ENCODE data around the gene DDX41.

The DDX41 gene

GRCh38 chr5:177484902-177485549 is 31.7 kb downstream of the DDX41 start:
- DNase-seq (ENCODE audit: low read depth in 2 of 2, low spot score in 1 of 2), result no peak

- no peak for DNase-seq (ENCODE audit: low read depth in 2 of 2, low spot score in 1 of 2)
Observed at GRCh38 chr5:177483994-177484901, 32.5 kb downstream of the DDX41 start.

DNA sequence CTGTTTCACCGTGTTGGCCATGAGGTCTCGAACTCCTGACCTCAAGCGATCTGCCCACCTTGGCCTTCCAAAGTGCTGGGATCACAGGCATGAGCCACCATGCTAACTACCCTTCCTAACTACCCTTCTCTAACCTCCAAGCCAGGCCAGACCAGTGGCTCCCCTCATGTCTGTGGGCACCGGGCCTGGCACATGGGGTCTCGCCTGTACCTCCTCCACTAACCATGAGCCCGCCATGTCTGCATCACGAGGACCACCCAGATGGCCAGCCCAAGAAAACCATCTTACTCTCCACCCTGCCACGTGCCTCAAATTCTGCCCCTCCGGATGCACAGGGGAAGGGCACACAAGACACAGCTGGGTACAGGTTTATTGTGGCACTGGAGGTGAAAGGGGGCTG is 33.7 kb downstream of the DDX41 start:
- DNase-seq (ENCODE audit: low read depth in 2 of 2, low spot score in 1 of 2), result no peak

DNA sequence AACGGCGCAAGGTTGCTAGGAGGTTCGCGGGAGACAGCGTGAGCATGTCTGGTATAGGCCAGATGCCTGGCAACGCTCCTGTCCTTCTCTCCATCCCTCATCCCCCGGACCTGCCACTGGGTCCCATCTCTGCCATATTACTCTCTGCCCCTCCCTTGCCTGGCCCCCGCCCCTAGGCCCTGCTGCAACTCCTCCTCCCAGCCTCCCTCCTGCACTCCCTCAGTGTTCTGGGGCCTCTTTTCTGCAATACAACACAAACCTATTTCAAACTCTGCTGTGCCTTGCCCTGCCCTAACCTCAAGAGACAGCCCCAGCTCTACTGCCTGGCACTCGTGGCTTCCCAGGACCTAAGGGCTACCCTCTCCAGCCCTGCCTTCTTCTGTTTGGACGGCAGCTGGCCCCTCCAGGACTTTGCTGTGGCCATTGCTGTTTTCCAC is 34.4 kb downstream of the DDX41 start:
- no peak for DNase-seq (ENCODE audit: low read depth in 2 of 2, low spot score in 1 of 2)

DNA sequence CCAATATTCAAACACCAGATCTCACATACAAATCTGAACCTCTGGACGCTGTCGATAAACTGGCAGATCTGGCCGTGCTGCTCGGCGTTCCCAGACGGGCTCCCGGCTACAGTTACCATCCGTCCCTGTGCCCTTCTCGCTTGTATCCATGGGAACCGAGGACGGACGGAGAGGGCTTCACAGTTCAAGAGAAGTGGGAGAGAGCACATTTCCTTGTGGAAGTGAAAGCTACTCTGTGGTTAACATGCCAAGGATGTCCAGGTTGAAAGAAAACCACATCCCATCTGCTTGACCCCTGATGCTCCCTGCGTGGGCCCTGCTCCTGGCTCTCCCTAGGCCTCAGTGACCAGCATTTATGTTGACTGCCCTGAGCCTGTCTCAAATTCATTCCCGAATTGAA is 37.0 kb downstream of the DDX41 start:
- no peak for DNase-seq (ENCODE audit: low read depth in 2 of 2, low spot score in 1 of 2)

DNA sequence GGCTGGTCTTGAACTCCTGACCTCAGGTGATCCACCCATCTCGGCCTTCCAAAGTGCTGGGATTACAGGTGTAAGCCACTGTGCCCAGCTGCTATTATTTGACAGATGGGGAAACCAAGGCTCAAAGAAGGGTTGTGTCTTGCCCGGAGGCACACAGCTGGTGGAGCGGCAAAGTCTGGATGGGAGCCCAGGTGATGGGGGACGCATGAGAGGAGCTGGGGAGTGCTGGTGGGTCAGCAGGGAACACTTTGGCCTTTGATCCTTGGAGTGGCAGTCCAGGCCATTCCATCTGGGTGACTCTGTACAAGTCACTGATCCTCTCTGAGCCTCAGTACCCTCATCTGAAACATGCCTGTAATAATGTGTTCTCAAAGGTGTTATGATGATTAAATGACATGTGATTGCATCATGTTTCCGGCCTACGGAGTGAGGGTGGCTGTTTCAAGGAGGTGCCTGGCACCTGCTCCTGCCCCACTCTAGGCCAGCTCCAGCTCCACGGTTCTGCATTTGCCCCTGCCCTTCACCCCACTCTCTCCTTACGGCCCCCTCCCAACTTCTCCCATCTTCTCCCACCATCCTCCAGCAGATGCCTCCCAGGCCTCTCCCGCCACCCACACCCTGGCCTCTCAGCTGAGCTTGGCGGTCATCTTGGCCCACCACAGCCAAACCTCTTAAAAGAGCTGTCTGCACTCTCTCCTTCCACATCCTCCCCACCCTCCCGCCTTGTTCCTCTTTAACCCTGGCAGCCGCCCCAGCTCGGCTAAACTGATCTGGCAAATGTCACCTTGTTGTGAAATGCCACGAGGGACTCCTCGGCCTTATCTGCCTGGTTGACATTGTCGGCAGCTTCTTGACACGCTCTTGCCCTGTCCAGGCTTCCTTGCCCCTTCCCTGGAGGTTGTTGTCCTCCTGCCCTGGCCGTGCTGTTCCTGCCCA is 37.8 kb downstream of the DDX41 start:
- no peak for DNase-seq (ENCODE audit: low read depth in 2 of 2, low spot score in 1 of 2)

GRCh38 chr5:177477701-177478477 is 38.9 kb downstream of the DDX41 start:
- no peak for DNase-seq (ENCODE audit: low read depth in 2 of 2, low spot score in 1 of 2)

GRCh38 chr5:177476531-177477233 is 40.1 kb downstream of the DDX41 start:
- DNase-seq (ENCODE audit: low read depth in 2 of 2, low spot score in 1 of 2), result no peak

GRCh38 chr5:177475563-177476427 is 41.0 kb downstream of the DDX41 start:
- no peak for DNase-seq (ENCODE audit: low read depth in 2 of 2, low spot score in 1 of 2)

DNA sequence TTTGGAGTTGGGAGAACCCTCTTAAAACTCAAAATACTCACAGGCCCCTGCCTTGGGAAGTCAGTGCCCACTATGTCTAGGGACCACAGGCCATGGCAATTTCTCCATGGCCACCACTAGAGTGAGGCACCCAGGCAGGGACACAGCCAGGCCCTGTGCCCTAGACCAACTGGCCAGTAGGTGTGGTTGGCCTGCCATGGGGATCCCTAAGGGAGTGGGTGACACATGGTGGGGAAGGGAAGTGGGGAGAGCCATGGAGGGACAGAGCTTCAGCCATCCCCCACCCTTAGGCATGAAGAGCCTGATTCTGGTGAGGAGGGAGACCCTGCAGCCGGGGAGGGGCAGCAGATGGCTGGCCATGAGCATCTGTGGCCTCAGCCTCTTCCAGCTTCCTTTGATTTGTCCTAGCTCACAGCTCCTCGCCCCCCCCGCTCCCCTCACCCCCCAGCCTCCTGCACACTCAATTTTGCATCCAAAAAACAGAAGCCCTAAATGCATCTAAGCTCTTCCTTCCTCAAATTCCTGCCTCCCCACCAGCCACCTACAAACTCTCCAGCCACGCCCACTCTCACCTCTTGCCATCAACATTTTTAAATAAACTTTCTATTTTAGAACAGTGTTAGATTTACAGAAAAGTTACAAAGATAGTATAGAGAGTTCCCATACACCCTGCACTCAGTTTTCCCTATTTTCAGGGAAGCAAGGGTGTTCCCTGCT is 41.8 kb downstream of the DDX41 start:
- no peak for DNase-seq (ENCODE audit: low read depth in 2 of 2, low spot score in 1 of 2)

- no peak for DNase-seq (ENCODE audit: low read depth in 2 of 2, low spot score in 1 of 2)
Observed at GRCh38 chr5:177474002-177474476, 42.7 kb downstream of the DDX41 start.

DNA sequence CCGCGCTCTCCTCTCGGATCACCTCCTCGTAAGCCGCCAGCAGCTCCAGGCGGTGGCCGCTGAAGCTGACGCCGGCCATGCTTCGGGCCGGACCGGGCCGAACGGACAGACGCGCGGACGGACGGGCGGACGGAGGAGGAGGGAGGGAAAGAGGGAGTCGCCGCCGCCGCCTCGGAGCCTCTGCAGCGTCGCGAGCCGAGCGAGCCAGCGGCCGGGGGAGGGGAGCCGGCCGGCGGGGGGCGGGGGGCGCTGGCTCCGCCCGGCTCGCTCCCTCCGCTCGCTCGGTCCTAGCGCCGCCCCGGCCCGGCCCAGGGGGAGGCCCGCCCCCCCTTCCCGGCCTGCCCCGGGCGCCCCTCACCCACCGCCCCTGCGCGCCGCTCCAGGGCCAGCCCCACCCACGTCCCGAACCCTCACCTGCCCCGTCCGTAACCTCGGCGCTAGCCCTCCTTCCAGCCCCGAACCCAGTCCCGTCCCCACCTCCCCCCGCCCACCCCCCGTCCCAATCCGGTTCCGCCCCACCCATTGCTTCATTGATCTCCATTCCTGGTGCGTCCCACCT is 43.2 kb downstream of the DDX41 start, which contains the start of gene DBN1:
TSS of gene DBN1 (minus strand) at position 192 of the 559 bp plus-strand sequence. CDS start at position 79, 113 bp downstream.
- DNase-seq (ENCODE audit: low read depth in 2 of 2, low spot score in 1 of 2), result no peak

DNA sequence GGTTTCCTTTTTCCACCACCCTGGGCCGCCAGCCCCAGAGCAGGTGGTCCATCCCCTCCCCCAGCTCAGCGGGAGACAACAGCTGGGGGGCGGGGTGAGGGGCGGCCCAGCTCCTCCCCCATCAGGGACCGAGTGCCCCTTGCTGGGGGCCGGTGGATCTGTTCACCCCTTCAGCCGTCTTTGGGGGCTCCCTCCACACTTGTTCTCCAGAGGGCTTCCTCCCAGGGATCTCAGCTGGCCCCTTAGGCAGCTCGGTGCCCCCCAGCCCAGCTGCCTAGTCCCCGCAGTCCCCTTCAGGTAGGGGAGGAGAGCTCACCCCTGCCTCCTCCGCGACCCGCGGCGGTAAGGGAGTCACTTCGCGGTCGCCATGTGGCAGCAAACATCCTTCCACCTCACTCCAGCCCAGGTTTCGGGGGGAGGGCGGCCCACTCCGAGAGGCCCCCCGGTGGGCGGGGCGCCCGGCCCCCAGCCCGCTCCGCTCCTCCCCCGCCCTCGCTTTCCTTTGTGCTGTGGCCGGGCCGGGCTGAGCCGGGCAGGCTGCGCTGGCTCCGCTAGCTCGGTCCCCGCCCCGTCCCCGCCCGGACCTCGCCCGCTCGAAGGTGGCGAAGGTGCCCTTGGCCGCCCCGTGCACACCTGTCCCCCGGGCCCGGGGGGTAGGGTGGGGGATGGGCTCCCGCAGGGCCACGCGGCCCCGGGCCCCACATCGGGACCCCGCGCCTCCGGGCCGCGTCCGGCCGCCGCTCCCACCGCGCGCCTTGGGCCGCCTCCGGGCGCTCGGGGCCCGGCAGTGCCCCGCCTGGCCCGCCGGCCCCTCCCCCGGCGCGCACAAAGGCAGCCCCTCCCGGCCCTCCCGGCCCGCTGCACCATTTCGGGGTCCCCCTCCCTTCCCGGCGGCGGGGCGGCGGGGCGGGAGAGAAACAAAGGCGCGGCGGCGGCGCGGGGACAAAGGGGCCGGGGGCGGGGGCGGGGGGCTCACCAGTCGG is 44.0 kb downstream of the DDX41 start:
- peak in 1 of 2 donors; percentile 34 for DNase-seq (ENCODE audit: low read depth in 2 of 2, low spot score in 1 of 2)

DNA sequence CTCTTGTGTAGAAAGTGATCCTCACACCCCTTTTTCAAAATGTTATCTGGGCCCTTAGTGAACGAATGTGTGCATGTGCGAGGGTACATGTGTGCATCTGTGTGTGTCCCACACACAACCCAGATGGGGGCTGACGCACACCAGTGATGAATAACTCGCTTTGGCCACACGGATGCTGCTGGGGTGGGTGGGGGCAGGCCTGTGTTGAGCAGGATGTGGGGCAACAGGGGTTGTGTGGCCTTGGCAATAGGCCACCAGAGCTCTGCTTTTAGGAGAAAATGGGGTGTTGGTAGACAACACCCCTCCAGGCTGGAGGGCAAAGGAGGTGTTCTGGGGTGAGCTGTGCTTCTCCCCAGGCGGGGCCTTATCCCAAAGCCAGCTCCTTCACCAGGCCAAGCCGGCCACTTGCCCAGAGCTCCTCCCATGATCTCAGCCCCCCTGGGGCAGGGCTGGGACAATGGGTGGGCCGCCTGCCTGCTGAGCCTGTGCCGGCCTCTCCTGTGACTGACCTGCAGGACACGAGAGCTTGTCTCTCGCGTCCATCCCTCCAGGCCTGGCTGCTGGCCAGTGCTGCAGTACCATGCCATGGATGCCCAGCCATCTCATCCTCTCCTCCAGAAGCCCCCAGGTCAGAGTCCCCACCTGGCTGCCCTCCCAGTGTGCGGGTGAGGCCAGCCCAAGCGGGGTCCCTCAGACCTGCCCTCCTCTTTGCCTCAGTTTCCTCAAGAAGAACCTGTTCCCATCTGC is 45.0 kb downstream of the DDX41 start:
- DNase-seq (ENCODE audit: low read depth in 2 of 2, low spot score in 1 of 2), result no peak

DNA sequence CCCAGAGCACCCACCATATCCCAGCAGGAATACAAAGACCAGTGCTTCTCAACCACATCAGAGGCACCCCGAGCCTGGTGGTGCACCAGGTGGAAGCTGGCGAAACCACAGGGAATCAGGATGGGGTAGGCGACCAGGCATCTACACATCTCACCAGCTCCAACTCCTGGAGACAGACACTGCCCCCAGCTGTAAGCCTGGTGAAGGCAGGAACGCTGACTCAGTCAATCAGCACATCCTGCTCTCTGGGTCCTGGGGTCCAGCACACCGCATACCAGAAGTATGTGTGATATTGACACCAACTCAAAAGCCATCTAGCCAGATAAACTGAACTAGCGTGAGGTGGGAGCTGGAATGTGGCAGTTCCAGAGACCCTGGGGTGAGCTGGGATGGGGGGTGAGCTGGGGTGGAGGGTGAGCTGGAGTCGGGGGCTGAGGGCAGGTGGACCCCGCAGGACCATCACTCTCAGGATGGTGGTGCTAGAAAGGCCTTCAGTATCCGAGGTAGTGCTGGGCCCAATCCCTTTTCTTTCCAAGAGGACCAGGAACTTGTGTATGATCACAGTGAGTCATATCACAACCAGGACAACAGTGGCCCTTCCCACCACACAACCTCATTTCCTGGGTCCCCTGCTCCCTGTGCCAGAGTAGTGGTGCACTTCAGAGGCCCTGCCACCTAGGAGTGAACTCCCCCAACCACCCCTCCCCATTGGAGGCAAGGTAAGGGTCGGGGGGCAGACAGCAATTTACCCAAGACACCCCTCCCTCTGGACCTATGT is 45.8 kb downstream of the DDX41 start:
- no peak for DNase-seq (ENCODE audit: low read depth in 2 of 2, low spot score in 1 of 2)

Measured in stimulated activated CD8-positive, alpha-beta memory T cell treated with anti-CD3 and anti-CD28 coated beads, Interleukin-4, amount 100 ng/mL, for 1 hour (primary cell).